ENCODE results near the gene PHOX2B. TPM values are rescaled to one million over a fixed set of nuclear protein-coding genes. Genes with fewer than 3 reads are reported as not detected.

PHOX2B gene
- polyA plus RNA-seq, 1 experiment: not detected

DNA sequence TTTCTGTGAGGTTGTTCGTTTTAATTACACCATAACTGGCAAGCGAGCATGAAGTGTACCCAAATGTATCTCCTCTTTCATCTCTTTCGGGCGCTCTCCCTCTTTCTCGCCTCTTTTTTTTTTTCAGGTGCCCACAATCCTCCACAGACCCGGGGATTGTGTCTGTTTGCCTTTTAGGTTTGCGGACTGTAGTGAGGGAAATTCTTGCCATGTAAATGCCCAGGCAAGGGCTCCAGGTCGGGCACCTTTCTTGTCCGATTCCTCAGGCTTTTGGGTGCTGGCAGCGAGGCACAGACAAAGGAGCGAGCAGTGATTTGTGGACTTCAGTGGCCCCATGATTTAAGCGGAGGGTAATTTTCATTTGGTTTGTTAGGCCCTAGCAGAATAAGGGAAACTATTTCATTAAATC lies 1.1 kb upstream of the PHOX2B start:
- Histone ChIP-seq H3K27me3 (ENCODE audit: control insufficient read depth, insufficient read depth, low read length) (peaks cover 86% of the 10 kb centered on the region), H3K27ac (ENCODE audit: low read depth, low read length) (no peak overlapping the region), H3K4me3 (ENCODE audit: low read depth, low read length) (no peak overlapping the region), H3K9me3 (ENCODE audit: control insufficient read depth, insufficient read depth, low read length) (peaks cover 12% of the 10 kb centered on the region)
- TF ChIP-seq, protein P1, sequence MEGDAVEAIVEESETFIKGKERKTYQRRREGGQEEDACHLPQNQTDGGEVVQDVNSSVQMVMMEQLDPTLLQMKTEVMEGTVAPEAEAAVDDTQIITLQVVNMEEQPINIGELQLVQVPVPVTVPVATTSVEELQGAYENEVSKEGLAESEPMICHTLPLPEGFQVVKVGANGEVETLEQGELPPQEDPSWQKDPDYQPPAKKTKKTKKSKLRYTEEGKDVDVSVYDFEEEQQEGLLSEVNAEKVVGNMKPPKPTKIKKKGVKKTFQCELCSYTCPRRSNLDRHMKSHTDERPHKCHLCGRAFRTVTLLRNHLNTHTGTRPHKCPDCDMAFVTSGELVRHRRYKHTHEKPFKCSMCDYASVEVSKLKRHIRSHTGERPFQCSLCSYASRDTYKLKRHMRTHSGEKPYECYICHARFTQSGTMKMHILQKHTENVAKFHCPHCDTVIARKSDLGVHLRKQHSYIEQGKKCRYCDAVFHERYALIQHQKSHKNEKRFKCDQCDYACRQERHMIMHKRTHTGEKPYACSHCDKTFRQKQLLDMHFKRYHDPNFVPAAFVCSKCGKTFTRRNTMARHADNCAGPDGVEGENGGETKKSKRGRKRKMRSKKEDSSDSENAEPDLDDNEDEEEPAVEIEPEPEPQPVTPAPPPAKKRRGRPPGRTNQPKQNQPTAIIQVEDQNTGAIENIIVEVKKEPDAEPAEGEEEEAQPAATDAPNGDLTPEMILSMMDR (IDR thresholded peaks at IDR 0.05; ENCODE audit: low read depth, low read length): no peak
- ChIA-PET CTCF (no interaction called here), POLR2A (no interaction called here)
- no peak for DNase-seq (ENCODE audit: low read depth, low spot score)

DNA sequence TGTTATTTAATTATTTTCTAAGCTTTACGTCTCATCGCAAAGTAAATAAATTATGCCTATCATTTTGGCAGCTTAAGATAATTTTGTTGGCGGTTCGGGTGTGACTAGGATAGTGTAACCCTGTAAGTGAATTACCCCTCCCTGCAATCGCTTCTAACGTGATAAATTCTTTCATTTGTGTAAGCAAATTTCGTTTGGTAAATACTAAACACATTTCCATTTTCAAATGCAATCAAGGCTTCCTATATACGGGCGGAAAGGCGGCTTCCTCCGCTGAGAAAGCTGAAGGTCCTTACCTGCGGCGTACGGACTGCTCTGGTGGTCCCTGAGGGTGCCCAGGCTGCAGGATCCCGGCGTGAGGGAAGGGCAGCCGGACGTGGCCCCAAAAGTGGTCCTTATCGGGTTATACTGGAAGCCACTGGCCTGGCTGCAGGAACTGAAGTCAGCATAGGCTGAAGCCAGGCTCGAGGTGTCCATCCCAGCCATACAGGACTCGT lies 403 bp downstream of the PHOX2B start:
- Histone ChIP-seq H3K27ac (ENCODE audit: low read depth, low read length) (no peak overlapping the region), H3K4me3 (ENCODE audit: low read depth, low read length) (no peak overlapping the region), H3K9me3 (ENCODE audit: control insufficient read depth, insufficient read depth, low read length) (peaks cover 12% of the 10 kb centered on the region), H3K27me3 (ENCODE audit: control insufficient read depth, insufficient read depth, low read length) (peaks cover 96% of the 10 kb centered on the region)
- TF ChIP-seq, protein P1 (IDR thresholded peaks at IDR 0.05; ENCODE audit: low read depth, low read length): no peak
- ChIA-PET CTCF (interaction anchor here (0.7 kb wide), 1 partner anchor 55 kb away, joined by 5 read pairs; no protein-coding TSS in a partner anchor), POLR2A (no interaction called here)
- no peak for DNase-seq (ENCODE audit: low read depth, low spot score)

DNA sequence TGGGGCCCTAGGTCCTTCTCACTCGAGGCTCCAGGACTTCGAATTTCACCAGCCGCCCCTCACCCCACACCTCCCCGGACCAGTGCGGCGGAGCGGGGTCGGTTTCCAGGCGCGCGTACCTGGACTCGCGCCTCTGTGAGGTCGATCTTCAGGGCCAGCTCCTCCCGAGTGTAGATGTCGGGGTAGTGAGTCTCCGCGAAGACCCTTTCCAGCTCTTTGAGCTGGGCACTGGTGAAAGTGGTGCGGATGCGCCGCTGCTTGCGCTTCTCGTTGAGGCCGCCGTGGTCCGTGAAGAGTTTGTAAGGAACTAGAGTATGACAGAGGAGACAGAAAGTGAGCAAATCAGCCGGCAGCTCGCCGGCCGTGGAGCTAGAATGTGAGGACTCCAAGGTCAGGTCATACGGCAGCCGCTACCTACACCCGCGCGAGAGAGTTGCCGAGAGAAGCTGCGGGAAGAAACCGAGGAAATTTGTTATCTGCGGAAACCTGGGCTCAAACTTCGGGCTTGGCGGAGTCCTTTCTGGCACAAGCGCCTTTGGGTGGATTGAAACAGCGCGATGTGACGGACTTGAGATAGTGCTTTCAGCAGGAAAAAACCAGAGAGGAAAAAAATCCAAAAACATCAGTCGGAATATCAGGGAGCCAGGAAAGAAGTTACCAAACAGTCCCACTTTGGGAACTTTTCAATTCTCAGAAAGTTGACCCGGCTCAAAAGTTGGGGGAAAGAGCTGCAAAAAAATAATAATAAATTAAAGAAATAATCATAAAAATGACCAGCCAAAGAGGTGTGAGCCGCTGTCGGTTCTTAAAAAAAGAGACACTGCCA lies 1.1 kb downstream of the PHOX2B start:
- CTCF ChIA-PET: interaction anchor here (0.7 kb wide), 1 partner anchor 54 kb away, joined by 5 read pairs; no protein-coding TSS in a partner anchor
- Histone ChIP-seq H3K4me3 (ENCODE audit: low read depth, low read length) (no peak overlapping the region), H3K27me3 (ENCODE audit: control insufficient read depth, insufficient read depth, low read length) (peaks cover 96% of the 10 kb centered on the region), H3K27ac (ENCODE audit: low read depth, low read length) (no peak overlapping the region), H3K9me3 (ENCODE audit: control insufficient read depth, insufficient read depth, low read length) (peaks cover 12% of the 10 kb centered on the region)
- TF ChIP-seq, protein P1 (IDR thresholded peaks at IDR 0.05; ENCODE audit: low read depth, low read length): no peak
- DNase-seq (ENCODE audit: low read depth, low spot score): no peak
- POLR2A ChIA-PET: no interaction called here

DNA sequence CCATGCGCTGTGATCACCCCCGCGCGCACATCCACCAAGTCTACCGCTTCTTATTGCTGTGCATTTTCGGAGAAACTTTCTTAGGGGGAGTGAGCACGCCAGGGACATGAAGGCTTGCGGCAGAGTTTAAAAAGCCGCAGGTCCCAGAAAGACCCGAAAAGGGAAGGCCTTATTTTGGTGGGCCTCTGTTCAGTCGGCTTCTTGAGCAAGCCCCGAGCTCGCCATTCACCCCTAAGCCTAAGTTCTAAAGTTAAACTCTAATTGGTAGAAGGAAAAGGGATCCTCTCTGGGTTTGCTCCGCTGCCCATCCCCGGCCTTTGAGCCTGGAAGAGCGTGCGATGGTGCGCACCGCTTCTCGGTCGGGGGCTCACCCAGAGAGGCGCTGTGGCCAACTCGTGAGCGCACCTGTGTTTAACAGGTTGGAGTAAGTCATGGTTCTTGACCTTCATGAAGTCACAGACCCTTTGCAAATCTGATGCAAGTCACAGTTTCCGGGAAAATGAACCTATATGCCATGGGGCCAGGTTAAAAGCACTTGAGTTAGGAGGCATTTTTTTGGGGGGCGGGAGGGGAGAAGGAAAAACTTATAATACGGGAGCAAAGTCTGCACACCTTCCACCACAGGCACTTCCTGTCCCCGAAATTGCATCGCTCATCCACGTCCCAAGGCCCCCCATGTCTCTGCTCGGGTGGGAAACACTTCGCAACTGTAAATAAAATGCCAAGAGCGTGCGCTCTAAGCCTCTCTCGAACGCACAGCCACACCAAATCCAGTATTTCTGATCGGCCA lies 1.9 kb downstream of the PHOX2B start:
- H3K9me3 ChIP-seq (ENCODE audit: control insufficient read depth, insufficient read depth, low read length): peaks cover 12% of the 10 kb centered on the region
- TF ChIP-seq, protein P1 (IDR thresholded peaks at IDR 0.05; ENCODE audit: low read depth, low read length): no peak
- no peak overlapping the region for H3K4me3 ChIP-seq (ENCODE audit: low read depth, low read length)
- CTCF ChIA-PET: no interaction called here
- H3K27me3 ChIP-seq (ENCODE audit: control insufficient read depth, insufficient read depth, low read length): peaks cover 96% of the 10 kb centered on the region
- no peak for DNase-seq (ENCODE audit: low read depth, low spot score)
- POLR2A ChIA-PET: no interaction called here
- H3K27ac ChIP-seq (ENCODE audit: low read depth, low read length): no peak overlapping the region

DNA sequence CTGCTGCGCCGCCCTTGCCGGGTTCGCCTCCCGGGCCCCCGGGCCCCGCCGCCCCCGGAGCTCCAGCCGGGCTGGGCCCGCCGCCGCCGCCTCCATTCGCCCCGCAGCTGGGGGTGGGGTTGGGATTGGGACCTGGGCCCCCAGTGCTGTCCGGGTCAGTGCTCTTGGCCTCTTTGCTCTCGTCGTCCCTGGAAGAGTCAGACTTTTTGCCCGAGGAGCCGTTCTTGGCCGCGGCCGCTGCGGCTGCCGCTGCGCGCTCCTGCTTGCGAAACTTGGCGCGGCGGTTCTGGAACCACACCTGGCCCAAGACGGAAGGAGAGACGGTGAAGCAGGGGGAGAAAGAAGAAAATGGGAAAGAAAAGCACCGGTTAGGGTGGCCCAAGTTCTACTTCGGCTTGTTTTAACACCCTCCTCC lies 2.5 kb downstream of the PHOX2B start:
- ChIA-PET POLR2A (no interaction called here), CTCF (no interaction called here)
- Histone ChIP-seq H3K27me3 (ENCODE audit: control insufficient read depth, insufficient read depth, low read length) (peaks cover 90% of the 10 kb centered on the region), H3K9me3 (ENCODE audit: control insufficient read depth, insufficient read depth, low read length) (peaks cover 12% of the 10 kb centered on the region), H3K4me3 (ENCODE audit: low read depth, low read length) (no peak overlapping the region), H3K27ac (ENCODE audit: low read depth, low read length) (no peak overlapping the region)
- TF ChIP-seq, protein P1 (IDR thresholded peaks at IDR 0.05; ENCODE audit: low read depth, low read length): no peak
- DNase-seq (ENCODE audit: low read depth, low spot score): no peak

Data from AG04450 (cell line).